Endometrium (tissue), 2 donors: ENCODE results near the gene TGM6.

Experiments used
- FAIRE-seq: peaks from 2 replicates; lab custom pipeline; 2012; peaks lifted over from hg19 to GRCh38; lab: Jason Lieb, UNC
- donor health status: control.
- donor health status: control.

TGM6 gene

DNA sequence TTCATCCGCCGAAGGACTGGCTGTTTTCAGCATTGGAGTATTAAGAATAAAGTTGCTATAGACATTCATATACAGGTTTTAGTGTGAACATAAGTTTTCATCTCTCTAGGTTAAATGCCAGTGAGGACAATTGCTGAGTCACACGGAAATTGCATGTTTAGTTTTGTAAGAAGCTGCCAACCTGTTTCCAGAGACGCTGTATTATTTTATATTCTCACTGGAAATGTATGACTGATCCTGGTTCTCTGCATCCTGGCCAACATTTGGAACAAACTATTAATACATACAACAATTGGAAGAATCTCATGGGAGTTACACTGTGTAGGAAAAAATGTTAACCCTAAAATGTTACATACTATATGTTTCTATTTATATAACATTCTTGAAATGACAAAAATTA, 16.7 kb upstream of the TGM6 start:
- no peak for FAIRE-seq

GRCh38 chr20:2365091-2365490, 15.6 kb upstream of the TGM6 start:
- no peak for FAIRE-seq

DNA sequence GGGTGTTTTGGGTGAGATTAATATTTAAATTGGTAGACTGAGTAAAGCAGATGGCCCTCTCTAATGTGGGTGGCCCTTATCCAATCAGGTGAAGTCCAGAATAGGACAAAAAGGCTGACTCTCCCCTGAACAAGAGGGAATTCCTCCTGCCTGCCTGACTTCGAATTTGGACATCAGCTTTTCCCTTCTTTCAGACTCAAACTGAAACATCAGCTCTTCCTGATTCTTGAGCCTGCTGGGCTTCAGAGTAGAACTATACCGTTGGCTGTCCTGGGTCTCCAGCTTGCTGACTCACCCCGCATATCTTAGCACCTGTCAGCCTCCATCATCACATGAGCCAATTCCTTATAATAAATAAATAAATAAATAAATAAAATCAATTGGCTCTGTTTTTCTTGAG, 15.0 kb upstream of the TGM6 start:
- FAIRE-seq = no peak

DNA sequence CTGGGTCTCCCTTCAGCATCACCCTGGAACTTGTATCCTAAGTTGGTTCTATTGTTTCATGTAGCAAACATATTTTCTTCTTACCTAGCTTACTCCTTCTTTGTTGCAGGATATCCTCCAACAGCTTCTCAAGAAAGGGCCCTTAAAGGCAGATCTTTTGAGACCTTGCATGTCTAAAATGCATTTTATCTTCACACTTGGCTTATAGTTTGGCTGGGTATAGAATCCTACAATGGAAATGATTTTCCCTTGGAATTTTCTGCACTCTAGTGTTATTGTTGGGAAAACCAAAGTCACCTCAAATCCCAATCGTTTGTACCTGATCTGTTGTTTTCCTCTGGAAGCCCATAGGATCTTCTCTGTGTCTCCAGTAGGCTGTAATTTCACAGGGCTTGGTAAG, 12.1 kb upstream of the TGM6 start:
- no peak for FAIRE-seq

DNA sequence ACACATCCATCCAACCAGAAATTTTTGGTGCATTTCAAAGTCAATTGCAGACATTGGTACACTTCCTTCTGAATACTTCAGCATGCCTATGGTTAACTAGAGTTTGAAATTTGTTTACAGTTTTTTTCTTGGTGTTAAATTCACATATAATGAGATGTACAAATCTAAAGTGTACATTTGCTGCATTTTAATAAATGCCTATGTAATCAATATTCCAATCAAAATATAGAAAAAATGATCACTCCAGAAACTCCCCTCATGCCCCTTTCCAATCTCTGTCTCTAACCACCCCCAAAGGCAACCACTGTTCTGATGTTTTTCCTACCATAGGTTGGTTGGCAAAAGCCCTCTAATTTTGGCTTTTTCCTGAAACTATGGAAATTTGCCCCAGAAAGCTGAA, 7.6 kb upstream of the TGM6 start:
- FAIRE-seq = no peak

DNA sequence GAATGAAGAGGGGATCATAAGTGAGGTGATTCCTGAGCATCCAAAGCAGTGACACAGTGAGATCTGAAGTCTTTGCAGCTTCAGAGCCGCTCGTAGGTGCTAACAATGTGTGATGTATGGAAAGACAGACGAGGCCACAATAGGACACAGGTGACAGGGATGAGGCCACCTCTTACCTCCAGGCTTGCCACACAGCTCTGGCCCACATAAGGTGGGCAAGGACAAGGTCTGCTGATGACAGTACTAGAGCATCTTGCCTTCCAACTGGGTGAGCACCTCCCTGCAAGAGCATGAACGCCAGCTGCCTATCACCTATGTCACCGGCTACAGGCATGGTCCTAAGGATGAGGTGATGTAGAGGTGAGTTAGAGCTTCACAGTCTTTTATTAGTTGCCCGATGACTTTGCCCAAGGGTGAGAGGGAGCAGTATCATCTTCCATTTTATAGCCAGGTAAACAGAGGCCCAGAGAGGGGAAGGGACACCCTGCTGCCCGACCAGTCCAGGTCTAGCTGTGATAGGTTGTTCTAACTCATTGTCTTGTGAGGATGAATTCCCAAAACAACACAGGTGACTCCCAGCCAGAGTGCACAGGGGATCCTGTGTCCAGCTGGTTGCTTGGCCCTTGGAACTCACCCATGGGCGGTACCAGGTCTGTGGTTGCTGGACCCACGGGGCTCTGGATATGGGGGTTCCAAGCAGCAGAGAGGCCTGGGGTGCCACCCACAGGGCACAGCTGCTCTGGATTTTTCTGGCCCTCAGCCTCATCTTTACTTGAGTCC, 6.2 kb upstream of the TGM6 start:
- no peak for FAIRE-seq

DNA sequence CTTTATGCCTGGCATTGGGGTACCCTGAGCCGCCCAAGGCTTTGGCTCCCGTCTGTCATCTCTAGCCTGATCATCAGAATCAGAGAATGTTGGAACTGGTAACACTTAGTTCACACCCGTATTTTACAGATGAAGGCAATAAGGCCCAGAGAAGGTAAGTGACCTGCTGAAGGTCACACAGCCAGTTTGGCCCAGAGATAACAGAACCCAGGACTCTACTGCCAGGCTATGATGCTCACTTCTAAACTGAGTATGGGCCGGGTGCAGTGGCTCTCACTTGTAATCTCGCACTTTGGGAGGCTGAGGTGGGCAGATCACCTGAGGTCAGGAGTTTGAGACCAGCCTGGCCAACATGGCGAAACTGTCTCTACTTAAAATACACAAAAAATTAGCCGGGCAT, 1.8 kb upstream of the TGM6 start:
- no peak for FAIRE-seq

DNA sequence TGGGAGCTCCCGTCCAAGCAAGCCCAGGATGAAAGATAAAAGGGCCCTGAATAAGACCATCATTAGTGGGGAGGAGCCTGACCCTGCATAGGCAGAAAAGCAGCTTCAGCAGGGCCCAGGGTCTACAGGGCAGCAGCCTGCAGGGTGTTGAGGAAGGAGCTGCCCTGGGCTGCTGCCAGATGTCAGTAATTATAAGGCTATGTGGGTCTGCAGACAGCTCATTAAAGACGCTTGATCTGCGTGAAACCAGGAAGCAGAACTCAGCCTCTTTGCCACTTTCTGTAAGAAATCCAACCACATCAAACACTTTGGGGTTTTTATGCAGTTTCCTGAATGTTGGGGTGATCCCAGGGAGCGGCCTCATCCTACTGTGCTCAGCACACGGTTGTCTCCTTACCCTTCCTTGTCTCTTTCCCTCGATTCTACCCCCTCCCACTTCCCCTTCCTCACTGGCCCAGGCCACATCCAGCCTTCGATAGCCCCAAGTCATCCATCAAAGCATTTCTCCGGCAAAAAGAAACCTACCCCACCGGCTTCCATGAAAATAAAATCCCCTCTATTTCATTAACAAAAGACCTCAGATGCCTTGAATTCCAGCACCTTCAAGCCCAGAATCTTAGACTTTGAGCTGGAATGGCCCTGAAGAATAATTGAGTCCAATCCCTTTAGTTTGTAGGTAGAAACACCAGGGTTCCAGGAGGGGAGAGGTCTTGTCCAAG, 1.0 kb upstream of the TGM6 start:
- FAIRE-seq = no peak

DNA sequence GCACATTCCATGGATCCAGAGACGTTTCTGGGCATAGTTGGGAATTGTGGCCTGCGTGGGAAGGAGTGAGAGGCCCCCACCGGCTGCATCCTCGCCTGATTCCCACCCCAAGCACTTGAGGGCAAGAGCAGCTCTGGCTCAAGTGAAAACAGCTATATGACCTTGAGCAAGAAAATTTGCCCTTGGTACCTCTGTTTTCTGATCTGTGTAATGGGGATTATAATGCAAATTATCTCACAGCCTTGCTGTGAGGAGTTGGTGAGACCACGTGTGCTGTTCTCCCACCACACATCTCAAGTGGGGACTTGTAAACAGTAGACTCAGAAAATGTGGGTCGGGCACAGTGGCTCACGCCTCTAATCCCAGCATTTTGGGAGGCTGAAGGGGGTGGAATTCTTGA, 602 bp downstream of the TGM6 start:
- FAIRE-seq = no peak

DNA sequence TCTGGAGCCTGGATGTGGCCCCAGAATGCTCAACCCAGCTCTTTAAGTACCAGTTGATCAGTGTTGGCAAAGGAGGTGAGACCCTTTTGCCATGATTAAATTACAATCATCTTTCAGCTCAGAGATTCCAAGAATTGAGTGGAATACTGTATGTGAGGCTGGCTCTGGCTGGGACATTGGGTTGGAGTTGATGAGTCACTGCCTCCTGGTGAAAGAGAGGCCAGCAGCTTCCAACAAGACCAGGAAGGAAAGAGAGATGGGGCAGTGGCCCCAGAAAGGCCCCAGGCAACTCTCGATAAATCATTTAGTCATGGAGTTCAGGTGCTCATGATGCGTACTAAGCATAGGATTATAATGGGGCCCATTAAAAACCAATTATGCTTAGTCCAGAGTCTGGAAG, 2.1 kb downstream of the TGM6 start:
- no peak for FAIRE-seq

- FAIRE-seq = no peak
Measured at GRCh38 chr20:2385026-2385425, 4.3 kb downstream of the TGM6 start.

DNA sequence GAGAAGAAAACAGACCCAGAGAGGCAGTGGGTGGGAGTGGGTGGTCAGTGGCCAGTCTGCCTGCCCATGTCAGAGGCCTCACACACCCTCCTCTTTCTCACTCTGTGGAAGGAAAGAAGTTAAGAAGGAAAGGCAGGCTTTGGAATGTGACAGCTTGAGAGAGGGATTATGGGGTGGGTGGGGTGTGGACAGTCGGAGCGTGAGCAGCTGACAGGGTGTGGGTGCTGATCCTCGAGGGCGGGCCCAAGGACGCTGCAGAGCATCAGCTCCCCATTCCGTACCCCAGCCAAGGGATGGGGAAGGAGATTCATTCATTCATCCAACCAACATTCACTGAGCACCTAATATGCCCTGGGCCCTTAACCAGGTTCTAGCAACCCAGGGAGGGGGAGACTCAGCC, 4.8 kb downstream of the TGM6 start:
- FAIRE-seq = no peak

- FAIRE-seq = no peak
Measured at GRCh38 chr20:2386516-2387179, 5.9 kb downstream of the TGM6 start.

DNA sequence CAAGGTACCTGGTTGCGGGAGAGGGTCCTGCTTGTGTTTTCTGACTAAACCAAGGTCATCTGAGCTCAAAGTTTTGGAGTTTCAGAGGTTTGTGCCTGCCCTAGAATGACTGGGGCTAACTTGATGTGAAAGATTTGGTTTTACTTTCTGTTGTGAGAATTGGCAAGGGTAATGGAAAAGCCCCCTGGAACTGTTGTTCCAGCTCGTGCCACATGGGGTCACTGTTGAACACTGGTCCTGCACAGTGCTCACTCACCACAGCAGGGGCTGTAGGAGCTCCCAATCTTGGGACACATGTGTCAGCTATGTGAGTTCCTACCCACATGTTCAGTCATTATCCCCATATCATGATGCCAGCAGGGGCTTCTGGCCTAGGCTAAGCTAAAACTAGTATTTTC, 6.5 kb downstream of the TGM6 start:
- no peak for FAIRE-seq

- FAIRE-seq = no peak
Measured at GRCh38 chr20:2387580-2387979, 6.9 kb downstream of the TGM6 start.

DNA sequence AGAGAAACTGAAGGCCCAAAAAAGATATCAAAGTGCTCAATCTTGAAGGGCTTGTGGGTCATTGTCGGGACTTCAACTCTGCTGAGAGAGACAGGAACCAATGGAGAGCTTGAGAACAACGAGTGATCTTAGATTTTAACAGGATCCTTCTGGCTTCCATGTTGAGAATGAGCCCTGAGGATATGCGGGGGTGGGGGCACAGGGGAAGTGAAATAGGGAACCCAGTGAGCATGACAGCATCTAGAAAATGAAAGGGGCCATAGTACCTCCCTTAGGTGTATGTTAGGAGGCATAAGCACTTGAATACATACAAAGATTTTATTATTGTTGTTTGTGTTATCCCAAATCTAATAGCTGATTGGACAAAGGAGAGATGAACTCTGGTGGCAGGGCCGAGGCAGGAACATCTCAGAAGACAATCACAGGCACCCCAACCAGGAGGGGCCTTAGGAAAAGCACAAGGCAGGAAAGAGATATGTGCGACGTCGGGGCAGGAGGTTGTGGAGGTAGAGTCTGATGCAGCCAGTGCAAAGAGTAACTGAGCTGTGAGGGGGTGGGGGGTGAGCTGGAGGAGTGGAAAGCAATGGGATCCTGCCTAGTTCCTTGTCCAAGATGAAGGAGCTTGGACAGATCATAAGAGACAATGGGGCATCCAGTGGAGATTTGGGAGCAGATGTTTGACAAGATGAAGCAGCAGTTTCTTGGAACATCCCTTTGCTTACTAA, 10.4 kb downstream of the TGM6 start:
- FAIRE-seq = no peak

GRCh38 chr20:2394411-2395055, 13.8 kb downstream of the TGM6 start:
- no peak for FAIRE-seq

- FAIRE-seq = no peak
Measured at GRCh38 chr20:2395136-2395535, 14.4 kb downstream of the TGM6 start.

GRCh38 chr20:2396241-2396814, 15.6 kb downstream of the TGM6 start:
- no peak for FAIRE-seq

- no peak for FAIRE-seq
Measured at GRCh38 chr20:2397091-2397490, 16.4 kb downstream of the TGM6 start.

GRCh38 chr20:2397595-2398145, 17.0 kb downstream of the TGM6 start:
- no peak for FAIRE-seq

GRCh38 chr20:2398449-2398848, 17.7 kb downstream of the TGM6 start:
- no peak for FAIRE-seq
